GM12801 (cell line): ENCODE measurements around the gene LHPP.

ENCODE experiments used
- CTCF ChIP-seq: IDR thresholded peaks from one replicate; pipeline ENCODE4 v1.5.1; 2011; ENCODE audit warnings: control low read depth; ENCODE audit not compliant: insufficient read length; ENCODE audit errors: extremely low read depth

Gene LHPP

GRCh38 chr10:124537891-124538290, 76.3 kb downstream of the LHPP start:
- no peak for TF ChIP-seq CTCF

DNA sequence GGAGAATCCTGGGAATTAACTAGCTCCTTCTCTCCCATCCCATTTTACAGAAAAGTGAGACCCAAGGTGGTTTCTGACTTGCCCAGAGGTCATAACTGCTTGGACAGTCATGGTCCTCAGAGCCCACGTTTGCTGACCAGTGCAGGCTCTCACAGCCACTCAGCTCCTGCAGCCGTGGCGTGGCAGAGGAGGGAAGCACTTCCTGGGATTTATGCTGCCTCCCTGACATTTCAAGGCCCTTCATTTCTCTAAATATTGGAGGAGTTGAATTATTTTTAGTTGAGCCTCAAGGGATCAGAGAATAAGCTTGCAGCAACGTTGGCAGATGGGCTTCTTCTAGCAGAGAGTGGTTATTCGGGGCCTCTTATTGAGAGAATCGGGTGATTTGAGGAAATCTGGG, 77.1 kb downstream of the LHPP start:
- no peak for TF ChIP-seq CTCF

DNA sequence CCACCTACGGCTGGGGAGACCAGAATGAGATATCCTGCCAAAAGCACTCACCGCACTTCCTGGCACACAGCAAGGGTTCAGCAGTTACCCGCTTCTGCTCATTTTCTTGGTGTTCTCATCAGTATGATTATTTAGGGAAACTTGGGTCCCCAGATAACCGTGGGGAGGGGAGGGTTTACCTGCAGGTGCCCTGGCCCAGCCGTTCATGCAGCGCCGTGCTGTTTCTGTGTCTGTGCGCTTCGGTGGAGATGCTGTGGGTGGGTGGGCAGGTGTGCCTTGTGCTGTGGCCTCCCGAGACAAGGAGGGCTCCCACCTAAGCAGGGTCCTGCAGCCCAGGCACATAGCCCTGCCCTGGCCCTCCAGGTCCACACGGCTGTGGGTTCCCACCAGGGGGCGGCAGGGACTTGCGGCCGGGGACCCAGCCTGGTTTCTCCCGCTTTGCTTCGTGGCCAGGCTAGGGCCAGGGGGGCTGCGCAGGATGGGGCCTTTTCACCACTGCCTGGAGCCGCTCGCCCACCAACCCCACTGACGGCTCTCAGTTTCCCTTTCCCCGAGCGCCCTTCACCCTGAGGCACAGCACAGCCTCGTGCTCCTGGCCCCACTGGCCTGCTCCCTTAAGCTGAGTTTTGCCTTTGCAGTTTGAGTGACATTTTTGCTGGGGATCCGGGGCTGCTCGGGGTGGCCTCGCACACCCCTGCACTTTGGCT, 78.5 kb downstream of the LHPP start:
- TF ChIP-seq CTCF, result no peak

DNA sequence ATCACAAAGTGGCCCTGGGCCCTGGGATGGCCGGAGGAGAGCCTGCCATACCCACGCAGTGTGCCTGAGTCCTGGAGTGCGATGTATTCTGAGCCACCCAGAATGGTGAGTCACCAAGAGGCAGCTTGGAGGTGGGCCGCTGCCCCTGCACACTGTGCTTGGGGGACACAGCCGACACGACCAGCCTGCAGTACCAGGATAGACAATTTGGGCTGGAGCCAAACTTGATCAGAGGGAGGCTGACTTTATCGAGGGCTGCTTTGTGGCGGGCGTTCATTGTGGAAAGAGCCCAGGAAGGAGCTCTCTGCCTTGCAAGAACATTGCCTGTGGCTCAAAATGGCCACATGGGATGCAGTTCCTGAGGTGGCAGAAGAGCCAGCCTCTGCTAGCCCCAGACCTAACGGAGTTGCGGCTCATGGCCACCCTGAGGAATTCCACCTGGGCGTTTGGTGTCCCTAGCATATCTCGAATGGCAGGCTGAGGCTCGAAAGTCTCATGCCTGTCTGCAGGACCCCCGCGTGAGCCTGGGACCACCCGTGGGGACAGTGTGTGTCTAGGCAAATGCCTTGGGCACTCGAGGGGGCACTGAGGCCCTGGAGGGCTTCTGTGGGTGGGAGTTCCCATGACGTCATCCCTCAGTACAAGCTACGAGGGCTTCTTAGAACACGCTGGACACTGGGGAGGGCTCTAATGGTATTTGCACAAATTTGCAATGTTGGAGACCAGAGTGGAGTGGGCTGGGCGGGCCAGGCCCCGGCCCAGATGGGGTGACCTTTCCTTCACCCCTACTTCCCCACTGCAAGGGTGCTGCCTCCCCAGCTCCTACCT, 79.7 kb downstream of the LHPP start:
- no peak for TF ChIP-seq CTCF

DNA sequence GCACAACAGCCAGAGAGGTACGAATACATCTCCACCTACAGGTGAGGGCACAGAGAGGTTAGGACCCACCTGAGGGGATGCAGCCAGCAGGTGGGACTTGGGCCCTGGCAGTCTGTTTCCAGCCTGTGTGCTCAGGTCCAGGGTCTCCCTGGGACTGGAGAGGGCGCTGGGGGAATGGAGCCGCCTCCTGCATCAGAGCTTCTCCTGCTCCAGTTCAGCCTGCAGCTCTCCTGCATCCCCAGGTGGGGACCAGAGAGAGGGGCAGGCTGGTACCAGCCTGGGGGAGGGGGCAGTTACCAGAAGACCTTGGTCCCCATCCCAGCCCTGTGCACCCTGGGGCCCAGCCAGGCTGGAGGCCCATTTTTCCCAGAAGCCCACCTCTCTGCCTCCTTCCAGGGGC, 80.7 kb downstream of the LHPP start:
- no peak for TF ChIP-seq CTCF

DNA sequence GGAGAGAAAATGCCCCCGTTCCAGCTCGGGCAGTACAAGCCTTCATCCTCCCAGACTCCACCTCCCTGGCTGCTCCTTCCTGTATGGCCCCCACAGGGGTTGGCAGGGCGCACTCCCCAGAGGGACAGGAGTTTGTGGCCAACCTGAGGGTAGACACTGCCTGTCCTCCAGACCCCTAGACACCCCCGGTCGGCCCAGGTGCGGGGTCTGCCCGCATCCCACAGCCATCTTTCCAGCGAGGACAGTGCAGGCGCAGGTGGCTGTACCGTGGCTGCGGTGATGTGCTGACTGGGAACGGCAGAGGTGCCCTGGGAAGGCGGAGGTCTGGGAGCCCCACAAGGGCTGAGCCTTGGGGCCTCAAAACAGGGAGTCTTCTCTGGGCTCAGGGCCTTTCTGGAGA, 81.5 kb downstream of the LHPP start:
- TF ChIP-seq CTCF, result no peak

DNA sequence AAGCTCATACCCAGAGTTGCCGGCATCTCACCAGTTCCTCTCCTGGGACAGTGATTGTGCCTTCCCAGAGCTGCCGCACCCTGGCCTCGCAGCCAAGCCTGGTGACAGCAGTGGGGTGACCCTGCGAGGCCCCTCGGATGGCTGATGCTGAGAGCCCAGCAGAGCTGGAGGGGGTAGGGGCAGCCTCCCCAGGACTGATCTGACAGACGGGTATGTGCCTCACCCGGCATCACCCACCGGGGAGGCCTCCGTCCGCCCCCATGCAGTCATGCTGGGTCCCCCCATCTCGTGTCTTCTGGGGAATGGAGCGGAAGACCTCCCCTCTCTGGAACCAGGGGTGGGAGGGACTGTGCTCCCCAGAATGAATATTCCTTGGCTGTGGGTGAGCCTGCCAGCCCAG, 82.3 kb downstream of the LHPP start:
- no peak for TF ChIP-seq CTCF
